GM18511 (cell line): ENCODE results near the gene ZNF444.
A peak's percentile ranks its signal among the peaks of the same experiment; 100 is the strongest.
"Not testable (repeated sequence)": the region's sequence is repeated elsewhere in the genome, so short reads cannot be mapped to it uniquely, and the experiment has no call there.

ENCODE experiments used
- ATAC-seq: cut with Tn5 transposase; IDR thresholded peaks from one replicate; pipeline ENCODE4 v1.9.1; 2021; ENCODE audit warnings: mild to moderate bottlenecking, moderate library complexity; ENCODE audit not compliant: unreplicated experiment

The ZNF444 gene

DNA sequence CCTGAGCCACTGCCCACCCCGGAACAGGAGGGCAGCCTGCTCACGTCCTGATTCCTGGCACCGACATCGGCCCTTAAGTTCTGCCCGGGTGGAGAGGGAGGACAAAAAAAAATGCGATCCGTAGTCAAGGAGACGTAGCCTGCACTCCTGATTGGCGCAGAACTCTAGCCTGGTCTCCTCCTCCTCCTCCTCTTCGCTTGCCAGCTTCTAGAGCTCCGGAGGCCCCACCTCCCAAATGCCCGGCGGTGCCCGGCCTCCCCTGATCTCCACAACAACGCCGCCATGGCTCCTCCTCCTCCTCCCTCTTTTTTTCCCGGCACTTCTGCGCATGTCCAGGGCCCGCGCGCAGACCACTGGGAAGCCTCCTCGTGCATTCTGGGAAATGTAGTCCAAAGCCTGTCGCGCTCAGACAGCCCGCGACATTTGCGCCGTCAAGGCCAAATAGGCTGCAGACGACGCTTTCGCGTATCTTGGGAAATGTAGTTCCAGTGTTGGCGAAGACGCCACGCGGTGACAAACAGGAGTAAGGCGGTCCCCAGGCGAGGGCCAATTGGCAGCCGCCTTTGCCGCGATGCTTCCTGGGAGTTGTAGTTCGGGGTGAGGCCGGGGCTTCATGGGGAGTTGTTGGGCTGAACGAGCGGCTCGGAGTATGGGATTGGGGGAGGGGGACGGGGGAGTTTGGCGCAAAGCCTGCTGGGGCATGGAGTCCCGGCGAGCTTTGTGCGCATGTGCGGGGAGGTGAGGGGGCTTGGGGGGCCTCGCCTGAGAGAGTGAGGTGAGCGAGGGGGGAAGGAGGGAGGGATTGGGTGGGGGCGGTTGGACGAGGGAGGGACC lies at the start of gene ZNF444:
Gene ZNF444, plus strand, starts transcription at position 705 of the 834 bp plus-strand sequence. CDS start 5,625 bp downstream, outside the sequence.
- peak; percentile 93 for ATAC-seq

DNA sequence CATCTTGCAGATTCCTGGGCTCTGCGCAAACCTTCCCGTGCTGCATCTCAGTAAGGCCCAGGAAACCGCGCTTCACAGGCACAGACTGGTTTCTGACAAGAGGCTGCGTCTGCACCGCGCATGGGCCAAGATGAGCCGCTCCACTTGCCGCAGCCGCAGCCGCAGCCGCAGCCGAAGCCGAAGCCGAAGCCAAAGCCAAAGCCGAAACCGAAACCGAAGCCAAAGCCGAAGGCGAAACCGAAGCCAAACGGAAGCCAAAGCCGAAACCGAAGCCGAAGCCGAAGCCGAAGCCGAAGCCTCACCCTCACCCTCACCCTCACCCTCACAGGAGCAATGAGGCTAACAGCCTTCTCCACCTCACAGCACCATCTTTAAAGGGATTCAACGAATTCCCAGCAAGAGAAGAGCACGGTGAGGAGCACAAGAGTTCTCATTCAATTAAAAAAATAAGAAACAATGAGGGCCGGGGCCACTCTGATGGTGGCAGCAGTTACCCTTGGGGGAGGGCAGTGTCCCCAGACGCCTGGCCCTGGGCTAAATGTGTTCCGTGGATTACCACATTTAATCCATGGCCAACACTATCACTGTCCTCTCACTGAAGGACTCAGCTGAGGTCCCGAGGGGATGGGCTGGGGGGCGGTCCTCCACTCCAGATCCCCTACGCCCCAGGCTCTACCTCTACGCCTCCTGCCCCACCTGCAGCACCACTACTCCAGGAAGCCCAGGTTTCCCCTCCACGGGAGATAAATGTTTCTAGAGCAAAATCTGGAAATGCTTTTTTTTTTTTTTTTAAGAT lies 49.1 kb upstream of the ZNF444 start:
- no peak for ATAC-seq

DNA sequence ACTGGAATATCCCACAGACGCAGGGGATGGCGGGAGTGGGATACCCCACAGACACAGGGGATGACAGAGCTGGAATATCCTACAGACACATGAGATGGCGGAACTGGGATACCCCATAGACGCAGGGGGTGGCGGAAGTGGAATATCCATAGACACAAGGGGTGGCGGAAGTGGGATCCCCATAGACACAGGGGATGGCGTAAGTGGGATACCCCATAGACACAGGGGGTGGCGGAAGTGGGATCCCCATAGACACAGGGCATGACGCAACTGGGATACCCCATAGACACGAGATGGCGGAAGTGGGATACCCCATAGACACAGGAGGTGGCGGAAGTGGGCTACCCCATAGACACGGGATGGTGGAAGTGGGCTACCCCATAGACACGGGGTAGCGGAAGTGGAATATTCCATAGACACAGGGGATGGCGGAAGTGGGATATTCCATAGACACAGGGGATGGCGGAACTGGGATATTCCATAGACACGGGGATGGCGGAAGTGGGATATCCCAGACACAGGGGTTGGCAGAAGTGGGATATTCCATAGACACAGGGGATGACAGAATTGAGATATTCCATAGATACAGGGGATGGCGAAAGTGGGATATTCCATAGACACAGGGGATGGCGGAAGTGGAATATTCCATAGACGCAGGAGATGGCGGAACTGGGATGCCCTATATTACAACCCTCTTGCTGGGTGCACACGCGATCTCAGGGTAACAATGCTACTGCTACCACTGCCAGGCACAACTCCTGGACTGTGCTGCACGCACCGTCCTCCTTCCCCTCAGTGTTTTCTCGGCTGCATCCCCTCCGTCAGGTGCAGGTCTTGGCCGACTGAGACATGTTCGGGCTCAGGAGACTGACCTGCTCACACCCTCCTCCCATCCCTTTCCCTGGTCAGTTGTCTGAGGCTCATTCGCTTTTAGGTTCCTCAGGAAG lies 48.1 kb upstream of the ZNF444 start:
- no peak for ATAC-seq

DNA sequence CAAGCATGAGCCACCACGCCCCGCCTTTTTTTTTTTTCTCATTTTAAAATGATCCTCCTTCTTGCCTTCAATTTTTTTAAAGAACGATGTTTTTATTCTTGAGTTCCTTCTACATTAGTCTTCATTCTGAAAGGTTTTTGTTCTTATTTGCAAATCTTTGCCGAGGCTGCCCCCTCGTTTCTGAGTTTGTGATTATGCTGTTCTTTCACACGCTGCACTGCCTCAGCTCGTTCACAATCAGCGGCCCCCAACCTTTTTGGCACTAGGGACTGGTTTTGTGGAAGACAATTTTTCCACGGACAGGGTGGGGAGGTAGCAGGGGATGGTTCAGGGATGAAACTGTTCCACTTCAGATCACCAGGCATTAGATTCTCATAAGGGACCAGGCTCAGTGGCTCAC lies 46.6 kb upstream of the ZNF444 start:
- ATAC-seq: no peak

DNA sequence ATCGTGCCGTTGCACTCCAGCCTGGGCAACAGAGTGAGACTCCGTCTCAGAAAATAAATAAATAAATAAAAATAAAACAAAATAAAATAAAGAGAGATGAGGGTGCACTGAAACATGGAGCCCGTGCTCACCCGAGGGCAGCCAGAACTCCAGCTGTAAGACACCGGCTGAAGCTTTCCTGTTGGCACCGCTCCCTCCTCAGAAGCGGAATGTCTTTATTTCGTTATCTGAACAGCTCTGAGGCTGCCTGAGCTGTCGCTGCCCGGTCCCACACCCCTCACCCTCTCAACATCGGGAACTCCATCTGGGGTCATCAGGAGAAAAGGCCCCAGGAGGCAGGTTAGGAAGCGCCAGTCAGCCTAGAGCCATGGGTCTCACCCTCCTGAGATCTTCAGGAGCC lies 44.4 kb upstream of the ZNF444 start:
- ATAC-seq: no peak

DNA sequence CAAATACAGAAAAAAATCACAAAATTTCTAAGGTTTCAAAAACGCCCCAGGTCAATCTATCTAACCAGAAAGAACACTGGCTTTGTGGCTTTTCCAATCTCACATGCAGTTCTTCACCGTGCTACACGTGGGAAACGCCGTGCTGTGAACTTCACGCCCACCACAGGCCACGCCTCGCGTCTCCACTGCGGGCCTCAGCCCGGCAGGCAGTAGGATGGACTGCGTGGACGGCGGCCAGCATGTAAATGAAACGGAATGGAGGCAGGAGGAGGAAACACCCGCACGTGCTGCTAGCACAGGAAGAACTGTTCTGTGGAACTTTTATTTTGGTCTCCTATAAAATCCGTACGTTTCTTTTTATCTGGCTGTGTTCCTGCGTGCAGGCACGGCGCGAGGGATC lies 43.8 kb upstream of the ZNF444 start:
- no peak for ATAC-seq

DNA sequence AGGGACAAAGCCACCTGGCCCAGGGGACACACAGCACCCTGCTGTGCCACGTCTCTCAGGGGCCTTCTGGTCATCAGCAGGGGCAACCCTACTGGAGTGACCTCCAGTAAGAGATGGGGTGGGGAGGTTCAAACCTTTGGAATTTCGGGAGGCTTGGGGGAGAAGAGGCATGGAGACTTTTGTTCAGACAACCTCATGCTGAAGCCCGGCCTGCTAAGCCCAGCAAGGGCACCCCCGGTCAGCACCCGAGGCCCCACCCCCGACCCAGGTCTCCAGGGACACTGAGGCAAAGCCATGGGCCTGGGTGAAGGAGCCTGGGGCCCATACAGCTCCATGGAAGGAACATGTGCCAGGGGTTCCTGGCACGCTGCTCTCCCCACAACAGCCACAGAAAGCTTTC lies 43.3 kb upstream of the ZNF444 start:
- ATAC-seq: no peak

DNA sequence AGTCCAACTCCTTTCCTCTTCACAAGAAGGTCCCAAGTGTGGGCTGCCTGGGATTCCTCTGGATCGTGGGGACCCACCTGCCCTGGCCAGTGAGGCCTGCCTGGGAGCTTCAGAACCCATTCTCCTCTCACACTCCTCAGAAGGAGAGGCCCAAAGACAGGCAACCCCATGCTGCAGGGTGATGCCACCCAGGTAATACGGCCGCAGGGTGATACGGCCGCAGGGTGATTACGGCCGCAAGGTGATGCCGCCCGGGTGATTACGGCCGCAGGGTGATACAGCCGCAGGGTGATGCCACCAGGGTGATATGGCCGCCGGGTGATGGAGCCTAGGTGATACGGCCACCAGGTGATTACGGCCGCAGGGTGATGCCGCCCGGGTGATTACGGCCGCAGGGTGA lies 42.9 kb upstream of the ZNF444 start:
- not testable (repeated sequence) for ATAC-seq

DNA sequence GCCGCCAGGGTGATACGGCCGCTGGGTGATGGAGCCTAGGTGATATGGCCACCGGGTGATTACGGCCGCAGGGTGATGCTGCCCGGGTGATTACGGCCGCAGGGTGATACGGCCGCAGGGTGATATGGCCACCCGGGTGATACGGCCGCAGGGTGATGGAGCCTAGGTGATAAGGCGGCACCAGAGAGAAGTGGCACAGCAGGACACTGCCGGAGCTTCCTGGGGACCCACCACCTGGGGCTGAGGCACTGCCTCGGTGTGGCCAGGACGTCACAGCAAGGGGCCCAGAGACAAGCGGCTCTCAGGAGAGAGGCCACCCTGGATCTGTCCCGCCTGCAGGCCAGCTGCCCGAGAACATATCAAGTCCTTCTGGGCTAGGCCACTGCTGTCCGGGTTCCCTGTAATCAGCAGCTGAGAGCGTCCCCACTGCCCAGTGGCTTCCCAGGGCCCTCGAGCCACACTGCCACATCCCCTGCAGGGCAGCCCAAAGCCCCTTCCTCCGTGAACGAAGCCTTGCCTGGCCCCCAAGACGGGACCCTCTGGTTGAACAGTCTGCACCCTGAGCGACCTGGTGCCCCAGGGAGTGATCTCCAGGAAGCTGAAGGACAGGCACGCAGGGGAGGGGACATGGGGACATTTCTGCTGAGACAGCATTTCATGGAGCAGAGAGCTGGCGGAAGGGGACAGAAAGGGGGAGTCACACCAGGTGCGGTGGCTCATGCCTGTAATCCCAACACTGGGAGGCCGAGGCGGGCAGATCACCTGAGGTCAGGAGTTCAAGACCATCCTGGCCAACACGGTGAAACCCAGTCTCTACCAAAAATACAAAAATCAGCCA lies 42.1 kb upstream of the ZNF444 start:
- no peak for ATAC-seq

DNA sequence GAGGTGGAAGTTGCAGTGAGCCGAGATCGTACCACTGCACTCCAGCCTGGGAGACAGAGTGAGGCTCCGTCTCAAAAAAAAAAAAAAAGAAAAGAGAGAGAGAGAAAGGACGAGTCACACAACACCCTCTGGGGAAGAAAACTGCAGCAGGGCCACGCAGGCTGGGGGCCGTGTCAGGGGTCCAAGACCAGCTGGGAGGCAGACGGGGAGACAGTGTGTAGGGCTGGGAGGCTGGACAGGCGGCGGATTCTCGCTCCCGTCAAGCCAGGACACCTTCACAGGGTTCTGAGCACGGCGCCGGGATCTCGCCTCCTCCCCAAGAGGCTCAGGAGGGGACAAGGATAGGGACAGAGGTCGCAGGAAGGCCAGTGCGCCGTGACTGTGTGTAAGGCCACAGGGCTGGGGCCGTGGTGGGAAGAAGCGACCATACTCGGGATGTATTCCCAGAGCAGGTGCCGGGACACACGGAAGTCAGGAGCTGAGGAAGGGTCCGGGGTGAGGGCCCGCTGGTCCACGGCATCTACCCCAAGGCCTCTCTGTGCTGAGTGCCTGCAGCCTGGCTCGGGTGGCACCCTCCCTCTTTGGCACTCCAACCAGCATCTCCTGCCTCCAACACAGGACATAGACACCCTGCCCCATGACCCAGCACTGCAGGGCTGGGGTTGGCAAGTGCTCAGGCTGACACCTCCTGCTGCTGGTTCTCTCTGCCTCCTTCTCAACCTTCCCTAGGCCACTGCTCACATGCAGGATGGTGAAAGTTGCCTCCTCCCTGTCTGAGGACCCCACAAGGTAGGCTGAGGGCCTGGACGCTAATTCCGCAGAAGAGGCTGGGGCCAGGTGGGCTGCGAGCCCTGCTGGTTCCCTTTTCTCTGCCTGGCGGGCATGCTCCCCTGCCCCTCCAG lies 41.2 kb upstream of the ZNF444 start:
- ATAC-seq: no peak

DNA sequence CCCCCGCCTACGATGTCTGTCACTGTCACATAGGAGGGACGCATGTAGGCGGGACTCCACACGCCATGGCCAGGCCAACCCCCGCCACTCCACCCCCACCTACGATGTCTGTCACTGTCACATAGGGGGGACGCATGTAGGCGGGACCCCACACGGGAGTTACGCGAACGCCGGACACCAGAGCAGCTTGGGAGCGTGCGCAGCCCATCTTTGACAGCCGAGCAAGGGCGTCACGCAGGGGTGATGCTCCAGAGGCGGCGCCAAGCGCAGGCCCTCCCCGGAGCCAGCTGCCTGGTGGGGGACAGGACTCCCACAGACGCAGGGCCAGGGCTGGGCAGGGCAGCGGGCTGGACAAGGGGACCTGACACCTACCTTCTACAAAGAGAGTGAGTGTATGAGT lies 40.0 kb upstream of the ZNF444 start:
- no peak for ATAC-seq

DNA sequence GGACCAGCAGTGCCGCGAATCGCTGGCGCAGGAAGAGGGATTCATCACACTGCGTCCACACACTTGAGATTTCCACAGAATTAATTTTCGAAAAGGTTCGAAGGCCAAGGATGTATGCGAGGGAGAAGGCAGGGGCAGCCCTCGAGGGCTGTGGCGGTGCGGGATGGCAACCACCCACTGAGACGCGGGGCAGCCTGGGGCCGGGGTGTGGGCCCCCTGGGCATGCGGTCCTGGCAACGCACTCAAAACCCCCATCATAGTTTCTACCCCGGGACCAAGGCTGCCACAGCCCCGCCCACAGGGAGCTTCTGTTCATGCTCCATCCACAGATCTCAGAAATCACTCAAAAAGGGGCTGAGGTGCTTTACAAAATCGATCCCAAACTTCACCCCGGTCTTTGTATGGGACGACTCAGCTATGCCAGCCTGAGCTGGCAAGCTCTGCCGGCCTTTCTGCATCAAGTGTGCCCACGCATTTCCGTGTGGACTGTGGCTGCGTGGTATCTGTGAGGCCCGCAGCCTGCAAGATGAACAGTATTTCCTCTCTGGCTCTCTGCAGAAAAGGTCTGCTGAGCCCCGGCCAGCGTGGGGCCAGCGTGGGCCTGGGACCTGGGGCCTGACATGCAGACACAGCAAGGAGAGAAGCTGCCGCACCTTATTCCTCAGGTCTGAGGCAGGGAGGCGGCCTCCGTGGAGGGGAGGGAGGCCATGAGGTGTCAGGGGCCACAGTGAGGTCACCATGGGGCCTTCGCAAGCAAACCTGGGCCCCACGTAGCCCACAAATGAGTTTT lies 39.1 kb upstream of the ZNF444 start:
- ATAC-seq: no peak

DNA sequence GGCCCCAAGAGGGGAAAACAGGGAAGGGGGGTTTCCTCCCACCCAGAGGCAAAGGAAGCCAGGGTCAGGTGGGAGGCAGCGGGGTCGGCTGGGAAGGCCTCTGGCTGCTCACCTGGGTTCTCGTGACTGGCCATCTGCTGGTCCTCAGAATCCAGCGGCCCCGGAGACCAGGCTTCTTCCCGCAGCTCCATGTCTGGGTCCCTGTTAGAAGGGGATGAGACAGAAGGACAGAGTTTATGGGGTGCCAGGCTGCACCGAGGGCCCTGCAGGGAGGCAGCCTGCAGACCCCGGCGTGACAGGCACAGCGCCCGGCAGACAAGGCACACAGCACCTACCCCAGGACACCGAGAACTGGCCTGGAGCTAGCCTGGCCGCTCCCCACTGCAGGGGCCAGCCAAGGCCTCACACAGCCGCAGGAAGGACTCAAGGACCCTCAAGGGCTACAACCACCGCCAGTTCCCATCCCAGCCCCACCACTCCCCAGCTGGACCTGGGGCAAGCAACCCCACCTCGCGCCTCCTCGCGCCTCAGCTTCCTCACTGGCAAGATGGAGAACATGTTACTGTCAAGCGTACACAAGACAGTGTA lies 38.0 kb upstream of the ZNF444 start:
- no peak for ATAC-seq

DNA sequence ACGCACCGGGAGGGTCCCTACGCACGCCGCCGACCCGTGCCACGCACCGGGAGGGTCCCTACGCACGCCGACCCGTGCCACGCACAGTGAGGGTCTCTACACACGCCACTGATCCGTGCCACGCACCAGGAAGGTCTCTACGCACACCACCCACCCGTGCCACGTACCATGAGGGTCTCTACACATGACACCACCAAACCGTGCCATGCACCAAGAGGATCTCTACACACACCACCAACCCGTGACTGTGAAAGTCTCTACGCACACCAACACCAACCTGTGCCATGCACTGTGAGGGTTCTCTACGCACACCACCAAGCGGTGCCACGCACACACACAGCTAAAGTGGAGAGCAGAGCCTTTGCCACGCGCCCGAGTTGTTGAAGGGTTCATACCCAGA lies 36.7 kb upstream of the ZNF444 start:
- no peak for ATAC-seq

DNA sequence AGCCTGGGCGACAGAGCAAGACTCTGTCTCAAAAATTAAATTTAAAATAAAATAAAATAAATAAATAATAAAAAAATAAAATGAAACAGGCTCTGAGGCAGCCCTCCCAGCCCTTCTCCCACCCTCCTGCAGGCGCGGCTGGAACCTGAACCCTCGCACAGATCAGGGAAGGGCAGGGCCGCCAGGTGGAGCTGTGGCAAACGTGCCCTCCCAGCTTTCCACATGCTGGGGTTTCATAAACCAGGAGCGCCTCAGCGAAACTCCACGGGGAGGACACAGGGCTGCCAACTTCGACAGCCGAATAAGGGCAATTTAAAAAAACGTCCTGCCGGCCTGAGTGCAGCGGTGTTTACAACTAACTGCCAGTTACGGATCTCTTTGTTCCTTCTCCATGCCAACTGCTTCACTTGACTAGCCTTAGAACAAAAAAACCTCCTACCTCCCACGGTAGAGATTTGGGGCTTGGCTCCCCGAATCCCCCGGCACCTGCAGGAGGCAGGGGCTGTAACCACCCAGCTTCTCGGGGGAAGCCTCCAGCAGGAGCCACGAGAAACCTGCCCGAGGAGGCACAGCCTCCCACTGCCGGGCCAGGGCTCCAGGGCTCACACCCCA lies 35.9 kb upstream of the ZNF444 start:
- ATAC-seq: no peak

DNA sequence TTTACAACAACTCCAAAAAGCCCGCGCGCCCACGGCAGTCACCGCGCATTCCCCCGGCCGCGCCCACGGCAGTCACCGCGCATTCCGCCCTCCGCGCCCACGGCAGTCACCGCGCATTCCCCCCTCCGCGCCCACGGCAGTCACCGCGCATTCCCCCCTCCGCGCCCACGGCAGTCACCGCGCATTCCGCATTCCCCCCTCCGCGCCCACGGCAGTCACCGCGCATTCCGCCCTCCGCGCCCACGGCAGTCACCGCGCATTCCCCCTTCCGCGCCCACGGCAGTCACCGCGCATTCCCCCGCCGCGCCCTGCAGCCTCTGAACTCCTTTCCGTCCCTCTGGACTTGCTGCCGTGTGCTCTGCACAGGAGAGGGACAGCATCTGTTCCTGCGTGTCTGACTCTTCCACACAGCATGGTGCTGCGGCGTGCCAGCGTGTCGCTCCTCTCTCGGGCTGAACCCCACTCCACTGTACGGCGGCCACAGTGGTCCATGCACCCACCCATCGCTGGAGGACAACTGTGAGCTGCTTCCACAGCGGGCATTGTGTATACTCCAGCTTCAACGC lies 35.2 kb upstream of the ZNF444 start:
- ATAC-seq: not testable (repeated sequence)

DNA sequence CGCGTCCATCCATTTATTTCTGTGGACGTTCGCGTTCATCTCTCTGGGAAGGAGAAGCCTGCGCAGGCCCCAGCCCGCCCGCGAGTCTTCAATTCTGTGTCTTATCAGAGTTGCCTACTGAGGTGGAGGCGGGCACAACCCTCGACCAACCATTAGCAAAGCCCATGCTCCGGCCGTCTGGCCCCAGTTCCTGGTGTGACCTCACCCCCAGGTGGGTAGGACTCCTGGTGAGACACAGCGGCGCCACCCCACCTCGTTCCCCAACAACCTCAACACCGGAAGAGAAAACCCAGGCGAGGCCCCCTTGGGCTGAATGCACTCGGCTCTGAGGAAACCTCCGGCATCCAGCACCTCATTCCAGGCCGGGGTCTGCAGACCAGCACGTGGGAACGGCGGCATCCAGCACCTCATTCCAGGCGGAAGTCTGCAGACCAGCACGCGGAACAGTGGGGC lies 34.7 kb upstream of the ZNF444 start:
- no peak for ATAC-seq
